EH (cell line): ENCODE data around the gene NFKB1.

Source experiments
- DNase-seq: peaks from one replicate; pipeline ENCODE4 v3.0.0-alpha.2; 2015; ENCODE audit warnings: low read depth

Gene NFKB1

DNA sequence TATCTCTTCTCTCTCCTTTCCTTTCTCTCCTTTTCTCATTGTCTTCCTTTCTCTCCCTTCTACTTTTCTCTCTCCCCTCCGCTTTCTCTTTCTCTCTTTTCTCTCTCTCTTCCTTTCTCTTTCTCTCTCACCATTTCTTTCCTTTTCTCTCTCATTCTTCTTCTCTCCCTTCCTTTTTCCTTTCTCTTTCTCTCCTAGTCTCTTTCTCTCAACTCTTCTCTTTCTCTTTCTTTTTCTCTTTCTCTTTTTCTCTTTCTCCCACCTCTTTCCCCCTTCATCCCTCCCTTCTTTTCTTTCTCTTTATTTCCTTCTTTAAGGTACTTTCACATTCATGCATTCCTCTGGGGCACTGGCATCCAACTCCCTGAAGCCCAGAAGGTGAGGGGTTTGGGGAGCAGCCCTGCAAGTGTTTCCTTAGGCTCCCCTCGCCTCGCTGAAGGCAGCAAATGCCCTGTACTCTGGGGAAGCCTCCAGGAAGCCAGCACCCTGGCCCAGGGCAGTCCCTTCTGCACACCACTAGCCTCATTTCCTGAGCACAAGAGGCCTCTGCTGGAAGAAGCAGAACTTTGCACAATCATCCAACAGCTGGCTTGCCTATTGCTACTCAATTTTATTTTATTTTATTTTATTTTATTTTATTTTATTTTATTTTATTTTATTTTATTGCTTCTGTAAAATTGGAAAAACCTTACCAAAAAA, 124.2 kb downstream of the NFKB1 start:
- DNase-seq = peak; percentile 57

DNA sequence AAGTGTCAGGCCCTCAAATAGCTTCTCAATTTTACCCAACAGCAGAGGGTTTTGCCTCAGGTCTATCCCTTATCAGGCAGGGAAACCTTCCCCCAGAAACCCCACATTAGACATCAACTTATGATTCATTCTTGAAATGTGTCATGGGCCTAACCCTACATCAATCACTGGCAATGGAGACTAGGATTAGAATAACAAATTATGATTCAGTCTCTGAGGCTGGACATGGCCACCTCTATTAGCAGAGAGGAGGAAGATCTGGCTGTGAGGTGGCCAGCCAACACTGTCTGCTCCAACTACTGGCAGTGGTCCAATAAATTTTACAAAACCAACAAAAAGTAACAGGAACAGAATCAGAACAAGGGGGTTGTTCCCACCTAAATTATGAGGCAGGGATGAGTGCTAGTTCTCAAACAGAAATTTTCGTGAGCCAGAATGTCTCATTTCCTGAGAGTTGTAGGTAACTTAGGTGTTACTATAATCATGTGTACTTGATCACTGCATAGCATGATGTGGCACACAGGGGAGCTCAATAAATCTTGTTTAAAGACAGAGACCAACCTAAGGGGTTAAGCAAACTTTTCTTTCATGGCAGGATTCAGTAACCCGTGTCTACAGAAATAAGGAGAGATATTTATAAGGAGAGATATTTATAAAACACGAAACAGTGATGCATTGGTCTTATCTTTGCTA, 126.8 kb downstream of the NFKB1 start:
- peak; percentile 75 for DNase-seq

DNA sequence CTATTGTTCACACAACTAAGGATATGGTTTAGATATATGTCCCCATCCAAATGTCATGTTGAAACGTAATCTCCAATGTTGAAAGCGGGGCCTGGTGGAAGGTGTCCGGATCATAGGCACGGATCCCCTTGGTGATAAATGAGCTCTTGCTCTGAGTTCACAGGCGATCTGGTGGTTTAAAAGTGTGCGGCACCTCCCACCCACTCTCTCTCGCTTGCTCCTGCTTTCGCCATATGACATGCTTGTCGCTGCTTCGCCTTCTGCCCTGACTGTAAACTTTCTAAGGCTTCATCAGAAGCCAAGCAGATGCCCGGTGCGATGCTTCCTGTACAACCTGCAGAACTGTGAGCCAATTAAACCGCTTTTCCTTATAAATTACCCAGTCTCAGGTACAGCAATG, 128.5 kb downstream of the NFKB1 start:
- DNase-seq = no peak

DNA sequence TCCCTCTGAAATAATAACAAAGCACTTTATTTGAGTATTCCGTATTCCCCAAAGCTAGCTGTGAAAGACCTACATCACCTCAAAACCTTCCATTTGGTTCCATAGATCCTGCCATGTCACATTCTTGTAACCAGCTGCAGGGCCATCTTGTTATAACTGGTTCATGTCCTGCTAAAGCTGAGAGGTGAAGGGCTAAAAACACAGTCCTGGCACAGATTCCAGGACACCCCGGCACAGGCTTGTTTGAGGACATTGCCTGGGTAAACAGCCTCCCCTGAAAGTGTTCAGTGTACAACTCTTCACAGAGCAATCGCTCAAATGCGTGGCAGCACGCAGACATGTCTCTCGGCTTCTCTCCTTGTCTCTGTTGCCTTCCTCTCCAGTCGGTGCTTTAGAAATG, 130.5 kb downstream of the NFKB1 start:
- DNase-seq = no peak

DNA sequence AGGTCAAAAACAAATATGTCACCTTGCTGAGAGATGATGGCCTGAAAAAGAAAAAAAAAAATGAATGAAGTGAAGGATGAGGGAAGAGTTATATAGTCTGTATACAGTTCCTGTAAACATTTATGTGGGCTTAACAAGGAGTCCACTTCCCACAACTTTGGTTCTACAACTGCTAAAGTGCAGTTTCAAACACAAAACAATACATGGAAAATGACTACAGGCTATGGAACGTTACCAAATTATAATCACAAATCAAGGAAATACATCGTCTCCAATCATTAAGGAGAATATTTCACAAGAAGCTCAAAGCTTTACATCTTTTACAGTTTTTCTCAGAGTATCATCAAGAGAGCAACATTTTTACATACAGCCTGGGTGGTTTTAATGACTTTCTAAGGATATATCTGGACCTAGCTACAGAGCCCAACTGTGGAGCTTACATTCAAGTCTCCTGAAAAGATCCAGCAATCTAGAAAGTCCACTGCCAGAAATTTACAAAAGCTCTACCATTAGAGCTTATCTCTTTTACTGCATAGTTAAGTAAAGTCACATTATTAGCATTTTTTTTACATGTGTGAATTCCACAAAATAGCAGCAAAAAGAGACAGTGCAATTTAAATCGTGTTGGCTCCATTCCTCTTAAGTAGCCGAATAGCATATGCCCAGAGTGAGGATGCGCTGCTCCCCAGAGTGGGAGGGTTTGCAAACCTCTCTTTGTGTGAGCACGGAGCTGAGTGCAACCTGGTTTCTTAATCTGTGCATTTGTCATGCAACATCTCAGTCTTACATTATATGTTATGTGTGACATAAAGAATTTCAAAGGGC, 131.3 kb downstream of the NFKB1 start:
- peak; percentile 21 for DNase-seq

DNA sequence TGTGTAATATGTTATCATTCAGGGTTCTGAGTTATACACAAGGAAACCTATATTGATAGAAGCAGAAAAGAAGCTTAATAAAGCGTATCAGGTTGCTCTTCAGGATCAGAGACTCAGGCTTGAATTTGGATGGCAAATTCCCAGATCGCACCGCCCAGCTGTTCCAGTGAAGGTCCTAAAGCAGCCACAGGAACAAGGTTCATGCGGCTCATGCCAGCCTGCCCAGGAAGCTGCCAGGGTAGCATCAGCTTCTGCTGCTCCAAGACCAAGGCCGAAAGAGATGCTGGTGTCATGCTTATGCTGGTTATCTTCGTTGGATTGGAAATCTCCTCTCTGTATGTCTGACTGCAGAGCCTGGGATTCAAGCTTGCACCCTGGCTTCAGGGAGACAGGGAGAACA, 131.9 kb downstream of the NFKB1 start:
- DNase-seq = no peak

DNA sequence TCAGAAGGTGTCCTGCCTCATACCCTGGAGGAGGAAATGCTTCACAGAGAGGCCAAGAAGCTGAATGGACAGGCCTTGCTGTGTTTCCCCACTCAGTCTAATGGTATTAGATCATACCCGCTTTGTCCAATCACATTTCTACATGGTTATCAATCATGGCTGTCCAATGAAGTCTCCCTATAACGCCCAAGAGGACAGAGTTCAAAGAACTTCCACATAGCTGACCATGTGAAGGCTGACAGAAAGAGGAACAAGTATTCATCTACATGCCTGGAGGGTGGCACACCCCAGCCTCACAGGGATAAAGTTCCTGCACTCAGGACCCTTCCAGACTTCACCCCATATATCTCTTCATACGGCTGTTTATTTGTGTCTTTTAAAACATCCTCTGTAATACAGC, 136.2 kb downstream of the NFKB1 start:
- DNase-seq = no peak

DNA sequence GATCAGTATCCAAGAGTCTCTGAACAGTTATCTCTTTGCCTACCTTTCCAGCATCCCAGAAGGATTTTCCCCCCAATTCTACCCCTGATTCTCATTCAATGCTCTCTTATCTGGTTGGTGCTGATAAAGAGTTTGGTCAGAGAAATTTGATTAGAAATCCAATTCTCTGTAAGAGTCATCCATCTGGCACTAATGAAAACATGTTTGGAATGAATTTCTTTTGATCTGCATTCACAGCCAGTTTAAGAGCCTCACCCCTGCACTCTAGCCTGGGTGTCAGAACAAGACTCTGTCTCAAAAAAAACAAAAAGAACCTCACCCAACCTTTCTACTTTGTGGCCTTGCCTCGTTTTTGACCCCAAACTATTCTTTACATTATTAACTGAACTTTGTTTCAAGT, 137.5 kb downstream of the NFKB1 start:
- DNase-seq = peak; percentile 38

DNA sequence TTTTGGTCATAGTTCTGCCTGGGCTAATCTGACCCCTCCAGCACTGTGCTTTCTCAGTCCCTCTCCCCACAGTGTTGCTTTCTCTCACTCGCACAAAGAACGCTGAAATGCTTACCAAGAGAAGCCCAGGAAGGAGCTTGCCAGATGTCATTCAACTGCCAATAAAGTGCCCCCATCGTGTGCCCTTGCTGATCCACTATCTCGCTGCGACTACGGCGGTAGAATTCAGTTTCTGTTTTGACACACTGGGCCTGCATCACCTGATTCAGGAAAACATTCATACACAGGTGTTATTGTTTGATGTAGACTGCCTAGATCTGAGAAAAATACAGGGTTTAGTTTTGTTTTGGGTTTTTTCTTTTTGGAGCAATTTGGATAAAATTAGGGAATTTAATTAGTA, 138.4 kb downstream of the NFKB1 start:
- DNase-seq = no peak

DNA sequence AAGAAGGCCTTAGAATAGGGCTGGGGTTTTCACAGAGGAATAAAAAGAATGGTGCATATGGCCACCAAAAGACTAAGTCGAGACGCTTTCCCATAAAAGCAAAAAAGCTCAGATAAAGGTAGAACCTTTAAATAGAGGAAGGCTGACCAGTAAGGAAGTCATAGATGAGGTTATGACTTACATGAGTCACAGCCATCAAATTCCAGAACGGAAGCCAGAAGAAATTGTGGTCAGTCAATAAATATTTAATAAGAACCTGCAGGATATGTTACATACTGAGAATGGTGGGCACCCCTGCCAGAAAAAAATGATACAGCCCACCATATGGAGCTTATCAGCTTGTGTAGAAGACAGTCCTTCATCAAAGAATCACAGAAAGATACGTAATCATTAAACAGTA, 139.5 kb downstream of the NFKB1 start:
- DNase-seq = peak; percentile 77

DNA sequence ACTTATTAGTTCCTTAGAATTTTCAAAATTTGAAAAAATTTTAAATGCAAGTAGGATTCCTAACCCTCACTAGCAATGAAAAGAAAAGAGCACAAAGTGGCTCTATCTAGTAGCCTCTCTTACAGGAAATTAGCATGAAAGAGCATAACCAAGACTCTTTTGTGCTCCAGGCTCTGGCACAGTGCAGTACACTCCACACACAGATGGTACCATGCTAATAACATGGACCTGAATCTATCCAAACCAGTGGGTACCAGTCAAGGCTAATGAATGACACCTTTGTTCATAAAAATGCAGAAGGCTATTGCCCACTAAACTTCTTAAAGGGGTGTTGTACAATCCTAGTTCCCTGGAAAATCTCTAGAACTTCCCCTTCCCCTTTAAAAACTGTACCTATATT, 140.6 kb downstream of the NFKB1 start:
- no peak for DNase-seq

DNA sequence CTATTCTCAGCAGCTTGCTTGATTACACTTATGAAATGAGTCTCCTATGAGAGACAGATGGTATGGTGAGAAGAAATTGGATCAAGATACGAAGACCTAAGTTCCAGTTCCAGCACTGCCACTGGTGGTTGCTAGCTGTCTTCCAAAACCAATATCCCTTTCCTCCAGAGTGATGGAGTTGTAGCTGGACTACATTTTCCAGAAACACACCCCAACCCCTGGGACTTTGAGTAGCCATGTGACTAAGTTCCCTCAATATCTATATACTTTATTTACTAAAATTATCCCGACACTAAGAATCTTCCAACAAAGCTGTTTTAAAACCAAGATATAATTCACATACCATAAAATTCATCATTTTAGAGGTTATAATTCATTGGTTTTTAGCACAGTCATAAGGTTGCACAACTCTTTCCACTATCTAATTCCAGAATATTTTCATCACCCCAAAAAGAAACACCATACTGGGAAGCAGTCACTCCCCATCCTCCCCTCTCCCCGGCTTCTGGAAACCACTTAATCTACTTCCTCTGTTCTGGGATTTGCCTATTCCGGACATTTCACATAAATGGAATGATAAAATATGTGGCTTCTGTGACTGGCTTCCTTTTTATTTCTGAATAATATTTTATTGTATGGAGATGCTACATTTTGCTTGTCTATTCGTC, 141.6 kb downstream of the NFKB1 start:
- DNase-seq = peak; percentile 75

DNA sequence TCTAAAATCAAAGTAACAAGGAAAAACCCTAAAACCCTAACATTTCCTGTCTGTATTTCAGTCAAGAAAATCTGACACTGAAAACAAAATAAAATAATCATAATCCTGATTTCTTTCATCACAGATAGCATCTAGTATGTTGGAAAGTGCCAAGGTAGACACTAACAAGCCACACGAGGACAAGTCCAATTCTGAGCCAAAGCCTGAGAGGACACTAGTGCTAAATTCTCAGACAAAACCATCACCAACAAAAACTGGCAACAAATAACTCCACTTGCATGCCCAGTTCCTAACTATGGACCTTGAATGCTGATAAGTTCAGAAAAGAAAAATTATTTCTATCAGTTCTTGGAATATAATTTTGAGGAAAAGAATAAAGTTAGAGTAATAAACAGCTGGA, 146.0 kb downstream of the NFKB1 start:
- no peak for DNase-seq

DNA sequence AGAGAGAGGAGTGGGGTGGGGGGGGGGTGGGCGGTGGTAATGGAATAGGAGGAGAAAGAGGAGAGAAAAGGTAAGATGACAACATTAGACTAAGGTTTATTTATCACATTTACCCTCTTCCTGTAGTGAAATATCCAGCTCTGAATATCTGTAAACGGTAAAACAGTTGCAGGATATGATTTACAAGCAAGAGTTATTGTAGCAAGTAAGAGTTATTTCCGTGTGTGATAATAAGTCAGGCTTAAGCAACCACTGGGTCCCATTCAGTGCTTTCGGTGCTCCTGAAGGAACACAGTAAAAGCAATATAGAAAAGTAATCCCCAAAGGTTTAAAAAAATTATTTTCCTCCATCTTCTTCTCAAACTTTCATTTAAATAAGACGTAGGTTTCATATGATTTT, 156.0 kb downstream of the NFKB1 start:
- DNase-seq = no peak

DNA sequence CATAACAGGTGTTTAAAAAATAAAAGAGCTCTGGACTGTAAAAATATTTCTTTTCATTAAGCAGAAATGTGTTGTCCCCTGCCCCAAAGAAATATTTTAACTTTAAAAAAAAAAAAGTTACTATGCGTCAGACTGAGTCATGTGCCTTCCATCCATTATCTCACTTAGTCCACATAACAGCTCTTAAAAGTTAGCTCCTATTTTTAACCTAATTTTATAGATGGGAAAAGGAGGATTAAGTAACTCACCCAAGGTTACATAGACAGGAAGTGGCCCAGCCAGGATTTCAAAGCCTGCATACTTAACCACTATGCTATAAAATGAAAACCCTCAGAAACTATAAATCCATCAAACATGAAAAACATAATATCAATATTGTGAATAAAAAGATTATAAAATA, 161.9 kb downstream of the NFKB1 start:
- DNase-seq = peak; percentile 92

DNA sequence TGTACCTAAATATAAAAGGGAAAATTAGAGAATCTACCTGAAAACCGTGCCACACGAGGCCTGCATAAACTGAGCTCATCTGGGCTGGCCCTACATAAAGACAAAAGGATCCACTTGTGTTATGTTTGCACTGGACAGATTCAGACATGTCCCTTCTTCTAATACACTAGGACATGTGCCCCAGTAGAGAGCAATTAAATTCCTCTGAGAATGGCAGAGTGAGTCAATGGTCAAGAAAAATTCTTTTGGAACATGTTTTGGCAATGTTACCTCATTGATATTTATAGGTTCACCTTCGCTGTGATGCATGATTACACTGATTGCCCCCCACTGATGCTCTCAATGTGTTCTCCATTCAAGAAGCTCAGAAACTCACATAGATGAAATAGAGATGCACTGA, 164.4 kb downstream of the NFKB1 start:
- peak; percentile 40 for DNase-seq
